NCI-H774 (cell line): ENCODE measurements around the gene WDR31.
A peak's percentile ranks its signal among the peaks of the same experiment; 100 is the strongest.

Experiments used
- DNase-seq: peaks from one replicate; lab custom pipeline; 2025; lab: John Stamatoyannopoulos, UW

Gene WDR31

DNA sequence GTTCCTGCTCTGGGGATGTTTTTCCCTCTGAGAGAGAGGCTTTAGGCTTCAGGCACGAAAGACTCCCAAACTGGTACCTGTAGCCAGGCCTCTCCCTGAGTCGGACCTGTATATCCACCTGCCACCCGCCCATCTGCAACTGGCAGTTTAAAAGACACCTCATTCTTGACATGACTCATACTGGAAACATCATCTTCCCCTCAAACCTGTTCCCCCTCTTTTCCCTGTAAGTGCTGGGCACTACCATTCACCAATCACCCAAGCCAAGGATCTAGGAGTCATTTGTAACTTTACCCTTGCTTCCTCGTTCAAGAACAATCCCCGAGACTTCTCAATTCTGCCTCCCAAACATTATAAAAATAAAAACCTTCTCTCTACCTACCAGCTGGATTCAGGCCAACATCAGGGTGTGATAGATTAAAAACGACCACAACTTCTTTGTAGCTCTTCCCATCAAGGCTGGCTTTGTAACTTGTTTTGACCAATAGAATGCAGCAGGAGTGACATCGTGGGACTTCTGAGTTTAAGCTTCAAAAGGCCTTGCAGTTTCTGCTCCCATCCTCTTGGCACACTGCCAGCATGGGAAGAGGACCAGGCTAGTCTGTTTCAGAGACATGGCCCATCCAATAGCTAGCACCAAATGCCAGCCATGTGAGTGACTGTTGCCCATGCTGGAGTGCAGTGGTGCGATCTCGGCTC is 1.8 kb upstream of the WDR31 start:
- DNase-seq: no peak

GRCh38 chr9:113337714-113338113 is 2.4 kb downstream of the WDR31 start:
- DNase-seq: no peak

- DNase-seq: no peak
Measured at GRCh38 chr9:113331780-113332179, 8.3 kb downstream of the WDR31 start.

DNA sequence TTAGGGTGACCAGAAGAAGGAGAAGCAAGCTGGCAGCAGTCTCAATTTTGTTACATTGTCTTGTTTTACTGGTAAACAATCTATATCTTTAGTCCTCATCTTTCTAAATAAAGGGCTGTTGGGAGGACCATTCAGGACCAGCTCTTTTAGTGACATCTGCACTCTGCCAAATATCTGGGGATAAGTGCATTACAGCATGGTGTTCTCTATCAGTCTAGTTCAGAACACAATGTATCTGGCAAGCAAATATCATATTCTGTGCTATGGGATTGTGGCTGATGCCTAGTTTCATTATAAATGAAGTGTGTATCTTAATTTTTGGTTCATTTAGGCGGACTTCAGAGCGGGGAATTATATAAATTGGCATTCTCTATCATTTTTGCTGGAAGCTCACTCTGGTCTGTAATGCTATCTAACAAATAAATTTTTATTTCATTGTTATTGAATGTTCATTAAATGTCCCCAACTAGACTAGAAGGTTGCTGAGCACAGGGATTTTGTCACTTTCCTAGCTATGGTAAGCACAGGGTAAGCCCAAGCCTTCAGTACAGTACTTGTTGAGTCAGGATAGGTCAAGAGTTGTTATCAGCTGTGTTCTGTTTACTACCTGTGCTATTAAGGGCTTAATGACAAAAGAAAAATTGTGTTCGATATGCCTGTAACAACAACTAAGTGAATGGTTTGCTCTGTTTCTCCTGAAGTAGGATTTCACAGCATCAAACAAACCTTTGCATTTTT is 11.9 kb downstream of the WDR31 start:
- no peak for DNase-seq

DNA sequence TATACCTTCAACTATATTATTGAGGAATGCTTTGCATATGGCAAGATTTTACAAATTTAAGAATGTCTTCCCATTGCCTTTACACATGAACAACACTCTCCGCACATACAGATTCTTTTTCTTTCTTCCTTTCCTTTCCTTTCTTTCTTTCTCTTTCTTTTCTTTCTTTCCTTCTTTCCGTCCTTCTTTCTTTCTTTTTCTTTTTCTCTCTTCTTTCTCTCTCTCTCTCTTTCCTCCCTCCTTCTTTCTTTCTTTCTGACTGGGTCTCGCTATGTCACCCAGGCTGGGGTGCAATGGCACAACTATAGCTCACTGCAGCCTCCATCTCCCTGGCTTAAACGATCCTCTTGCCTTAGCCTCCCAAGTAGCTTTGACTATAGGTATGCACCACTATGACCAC is 13.8 kb downstream of the WDR31 start:
- no peak for DNase-seq

- no peak for DNase-seq
Measured at GRCh38 chr9:113322671-113323070, 17.4 kb downstream of the WDR31 start.

- DNase-seq: no peak
Measured at GRCh38 chr9:113320051-113320450, 20.0 kb downstream of the WDR31 start.

- no peak for DNase-seq
Measured at GRCh38 chr9:113319054-113319453, 21.0 kb downstream of the WDR31 start.

- DNase-seq: no peak
Measured at GRCh38 chr9:113317777-113318176, 22.3 kb downstream of the WDR31 start.

GRCh38 chr9:113316030-113316429 is 24.0 kb downstream of the WDR31 start:
- no peak for DNase-seq

- no peak for DNase-seq
Measured at GRCh38 chr9:113315231-113315630, 24.8 kb downstream of the WDR31 start.

DNA sequence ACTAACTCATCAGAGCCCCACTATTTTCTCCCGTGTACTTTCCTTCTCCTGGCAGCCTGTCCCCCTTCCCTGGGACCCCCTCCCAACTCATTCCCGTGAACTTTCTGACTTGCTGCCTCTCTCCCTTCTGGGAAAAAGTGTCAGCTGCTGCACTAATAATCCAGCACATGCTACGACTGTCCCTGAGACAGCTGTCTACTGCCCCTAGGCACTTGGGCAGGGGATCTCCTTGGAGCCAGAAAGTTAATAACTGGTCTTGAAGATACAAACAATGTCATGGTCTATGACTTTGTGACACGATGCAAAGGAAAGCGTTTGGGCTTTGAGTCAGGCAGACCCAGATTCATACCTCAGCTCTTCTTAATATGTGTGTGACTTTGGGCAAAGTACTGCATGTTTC is 26.8 kb downstream of the WDR31 start:
- DNase-seq: no peak

DNA sequence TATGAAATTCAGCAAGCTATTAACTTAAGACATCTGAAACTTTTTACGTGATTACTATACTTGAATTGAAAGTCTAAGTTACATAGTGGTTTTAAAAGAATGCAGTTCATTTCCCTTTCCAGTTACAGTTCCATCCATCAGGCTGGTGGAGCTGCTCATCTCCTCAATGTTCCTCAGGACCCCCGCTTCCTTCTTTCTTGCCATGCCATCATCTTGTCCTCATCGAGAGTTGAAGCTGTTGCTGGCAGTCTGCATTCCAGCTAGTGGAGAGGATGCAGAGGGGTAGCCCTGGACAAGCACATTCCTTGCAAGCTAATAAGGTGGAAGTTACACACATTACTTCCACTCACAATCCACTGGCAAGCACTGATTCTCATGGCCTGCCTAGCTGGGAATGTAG is 28.1 kb downstream of the WDR31 start:
- no peak for DNase-seq

GRCh38 chr9:113310538-113310937 is 29.5 kb downstream of the WDR31 start:
- no peak for DNase-seq

- DNase-seq: no peak
Measured at GRCh38 chr9:113309204-113309813, 30.8 kb downstream of the WDR31 start.

DNA sequence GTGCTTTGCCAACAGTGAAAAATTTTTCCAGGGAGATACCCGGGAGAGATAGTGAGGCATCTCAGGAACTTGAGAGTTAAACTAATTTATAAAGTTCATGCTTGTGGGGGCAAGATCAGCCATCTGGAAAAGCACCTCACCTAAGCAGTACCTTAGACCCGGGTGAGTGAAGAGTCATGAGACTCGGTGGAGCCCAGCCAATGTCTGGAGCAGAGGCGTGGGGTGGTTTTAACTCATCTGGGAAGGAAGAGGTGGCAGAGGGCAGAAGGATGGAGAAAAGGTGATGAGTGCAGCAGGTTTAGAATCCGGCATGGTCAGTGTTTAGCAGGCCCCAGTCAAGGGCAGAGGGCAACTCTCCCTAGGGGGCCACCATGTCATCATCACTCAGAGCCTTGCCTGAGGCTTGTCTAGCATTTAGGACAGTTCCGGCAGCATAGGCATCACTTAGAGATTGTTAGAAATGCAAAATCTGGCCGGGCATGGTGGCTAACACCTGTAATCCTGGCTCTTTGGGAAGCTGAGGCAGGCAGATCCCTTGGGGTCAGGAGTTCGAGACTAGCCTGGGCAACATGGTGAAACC is 32.6 kb downstream of the WDR31 start:
- no peak for DNase-seq

DNA sequence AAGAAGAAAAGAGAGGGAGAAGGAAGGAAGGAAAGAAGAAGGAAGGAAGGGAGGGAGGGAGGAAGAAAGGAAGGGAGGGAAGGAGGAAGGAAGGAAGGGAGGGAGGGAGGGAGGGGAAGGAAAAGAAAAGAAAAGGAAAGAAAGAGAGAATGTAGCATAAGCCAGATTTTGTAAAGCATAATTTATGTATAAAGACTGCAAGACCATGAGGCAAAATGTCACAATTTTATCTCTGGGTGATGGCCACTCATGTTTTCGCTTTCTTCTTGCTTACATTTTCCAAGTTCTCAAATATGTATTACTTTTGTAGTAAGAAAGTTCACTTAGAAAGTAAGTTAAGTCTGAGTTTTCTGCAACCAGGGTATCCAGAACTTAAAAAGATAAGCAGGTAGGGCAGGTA is 33.5 kb downstream of the WDR31 start:
- no peak for DNase-seq

- no peak for DNase-seq
Measured at GRCh38 chr9:113302792-113303418, 37.2 kb downstream of the WDR31 start, which contains the start of gene RNF183. RNF183 (minus strand) TSS chr9:113303376; CDS start chr9:113298184, 5,192 bp downstream.

GRCh38 chr9:113301548-113301947 is 38.5 kb downstream of the WDR31 start:
- DNase-seq: no peak

- DNase-seq: peak; percentile 69
Measured at GRCh38 chr9:113299800-113300292, 40.2 kb downstream of the WDR31 start.

DNA sequence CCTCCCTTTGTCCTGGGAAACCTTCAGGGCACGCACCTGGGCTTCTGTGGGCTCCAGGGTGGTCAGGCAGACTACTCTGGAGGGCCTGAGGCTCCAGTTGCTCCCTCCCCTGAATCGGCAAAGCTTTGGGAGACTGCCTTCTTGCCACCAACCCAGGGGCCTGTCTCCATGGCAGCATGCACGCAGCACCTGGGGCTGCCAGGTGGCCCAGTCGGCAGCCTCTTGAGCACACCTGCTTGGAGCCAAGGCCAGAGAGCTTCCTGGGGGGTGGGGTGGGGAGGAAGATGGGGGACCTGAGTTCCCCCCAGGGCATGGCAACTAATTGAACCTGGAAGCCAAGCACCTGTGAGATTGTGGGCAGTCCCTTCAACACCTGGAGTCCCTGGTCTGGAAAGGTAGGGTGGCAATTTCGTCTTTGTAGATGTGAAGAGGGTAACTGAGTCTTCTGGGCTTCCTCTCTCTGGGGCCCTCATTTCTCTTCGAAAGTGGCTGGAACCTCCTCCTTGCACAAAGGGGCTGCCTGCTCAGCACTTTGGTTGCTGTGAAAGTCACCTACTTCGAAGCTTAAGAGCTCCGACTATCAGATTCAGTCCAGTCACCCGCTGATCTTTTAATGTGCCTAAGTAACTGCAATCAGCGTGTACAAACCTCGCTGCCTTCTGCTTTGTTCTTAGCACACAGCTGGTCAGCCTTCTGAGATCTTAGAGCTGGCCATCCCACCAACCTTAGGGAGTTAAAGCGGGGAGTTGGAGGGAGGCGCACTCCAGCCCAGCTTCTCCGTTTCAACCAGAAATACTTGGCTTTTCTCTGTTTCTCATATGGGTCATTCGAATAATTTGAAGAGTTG is 40.9 kb downstream of the WDR31 start:
- DNase-seq: peak; percentile 89
